ENCODE measurements around the gene MISP. TPM values are rescaled to one million over a fixed set of nuclear protein-coding genes. Genes with fewer than 3 reads are reported as not detected.

The MISP gene
- total and polyA plus RNA-seq, 2 of the 13 experiments (the other 11 are each of a cell fraction or from before 2014, with no cell fraction given), result 0.67 to 1.3 TPM

DNA sequence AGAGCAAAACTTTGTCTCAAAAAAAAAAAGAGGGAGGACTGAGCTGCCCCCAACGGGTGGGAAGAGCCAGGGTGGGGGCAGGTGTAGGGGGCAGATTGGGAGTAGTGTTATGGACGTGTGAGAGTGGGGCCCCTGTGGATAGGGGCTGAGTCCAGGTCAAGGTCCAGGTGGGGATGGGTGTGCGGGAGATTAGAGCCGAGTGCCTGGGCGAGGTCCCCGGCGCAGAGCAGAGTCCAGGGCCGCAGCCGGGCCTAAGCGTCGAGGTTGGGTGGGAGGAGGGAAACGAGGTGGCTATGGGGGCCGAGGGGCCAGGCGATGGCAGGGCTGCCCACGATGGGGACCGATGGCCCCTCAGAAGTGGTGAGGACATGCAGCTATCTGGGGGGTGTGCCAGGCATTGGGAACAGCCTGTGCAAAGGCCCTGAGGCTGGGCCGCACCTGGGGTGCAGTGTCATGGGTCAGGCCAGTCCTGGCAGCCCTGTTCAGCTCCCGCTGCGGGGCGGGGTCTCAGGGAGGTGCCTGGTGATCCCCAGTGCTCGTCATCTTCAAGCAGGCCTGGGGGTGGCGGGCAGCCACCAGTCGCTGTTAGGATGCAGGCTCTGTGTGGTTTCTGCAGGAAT is 12.3 kb upstream of the MISP start (continued):
- TF ChIP-seq SPEN (CRISPR knock-in tag; IDR thresholded peaks at IDR 0.05; ENCODE audit: low read depth) (peak; percentile 66), RXRB (CRISPR knock-in tag; IDR thresholded peaks at IDR 0.05; ENCODE audit: borderline replicate concordance) (peak; percentile 91), ZBTB20 (CRISPR knock-in tag; IDR thresholded peaks at IDR 0.05; ENCODE audit: borderline replicate concordance, low read depth) (peak; percentile 72), ZKSCAN8 (CRISPR knock-in tag; IDR thresholded peaks at IDR 0.05; ENCODE audit: borderline replicate concordance) (peak; percentile 93; the same call in 1 of the 2 replicates), ZNF232 (CRISPR knock-in tag; IDR thresholded peaks at IDR 0.05; ENCODE audit: borderline replicate concordance) (peak; percentile 81; the same call in 1 of the 2 replicates), MIER2 (CRISPR knock-in tag; IDR thresholded peaks at IDR 0.05) (peak; percentile 52; the same call in 1 of the 2 replicates), ZNF326 (CRISPR knock-in tag; IDR thresholded peaks at IDR 0.05; ENCODE audit: borderline replicate concordance) (no peak), SIX4 (CRISPR knock-in tag; IDR thresholded peaks at IDR 0.05) (peak; percentile 43; the same call in 1 of the 2 replicates), FOXJ3 (CRISPR knock-in tag; IDR thresholded peaks at IDR 0.05; ENCODE audit: borderline replicate concordance) (peak; percentile 24; the same call in 1 of the 2 replicates), RAD21 (CRISPR knock-in tag; IDR thresholded peaks at IDR 0.05) (peak; percentile 72), ZBTB7A (CRISPR knock-in tag; IDR thresholded peaks at IDR 0.05) (peak; percentile 96), HNRNPH1 (optimal IDR thresholded peaks at IDR 0.05; ENCODE audit: low read depth, low read length) (no peak), ZSCAN21 (CRISPR knock-in tag; IDR thresholded peaks at IDR 0.05; ENCODE audit: borderline replicate concordance) (peak; percentile 85), ZNF792 (CRISPR knock-in tag; IDR thresholded peaks at IDR 0.05) (peak; percentile 87), FOXK2 (IDR thresholded peaks at IDR 0.05) (peak; percentile 33; the same call in 1 of the 2 replicates), KDM3A (CRISPR knock-in tag; IDR thresholded peaks at IDR 0.05; ENCODE audit: low read depth) (peak; percentile 80; the same call in 1 of the 2 replicates), ZMYM4 (CRISPR knock-in tag; IDR thresholded peaks at IDR 0.05) (peak; percentile 60)
- TF ChIP-seq, protein P1, sequence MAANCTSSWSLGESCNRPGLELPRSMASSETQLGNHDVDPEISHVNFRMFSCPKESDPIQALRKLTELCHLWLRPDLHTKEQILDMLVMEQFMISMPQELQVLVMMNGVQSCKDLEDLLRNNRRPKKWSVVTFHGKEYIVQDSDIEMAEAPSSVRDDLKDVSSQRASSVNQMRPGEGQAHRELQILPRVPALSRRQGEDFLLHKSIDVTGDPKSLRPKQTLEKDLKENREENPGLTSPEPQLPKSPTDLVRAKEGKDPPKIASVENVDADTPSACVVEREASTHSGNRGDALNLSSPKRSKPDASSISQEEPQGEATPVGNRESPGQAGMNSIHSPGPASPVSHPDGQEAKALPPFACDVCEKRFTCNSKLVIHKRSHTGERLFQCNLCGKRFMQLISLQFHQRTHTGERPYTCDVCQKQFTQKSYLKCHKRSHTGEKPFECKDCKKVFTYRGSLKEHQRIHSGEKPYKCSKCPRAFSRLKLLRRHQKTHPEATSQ (CRISPR knock-in tag; IDR thresholded peaks at IDR 0.05; ENCODE audit: borderline replicate concordance), result peak; percentile 87; the same call in 1 of the 2 replicates
- TF ChIP-seq, protein P2, sequence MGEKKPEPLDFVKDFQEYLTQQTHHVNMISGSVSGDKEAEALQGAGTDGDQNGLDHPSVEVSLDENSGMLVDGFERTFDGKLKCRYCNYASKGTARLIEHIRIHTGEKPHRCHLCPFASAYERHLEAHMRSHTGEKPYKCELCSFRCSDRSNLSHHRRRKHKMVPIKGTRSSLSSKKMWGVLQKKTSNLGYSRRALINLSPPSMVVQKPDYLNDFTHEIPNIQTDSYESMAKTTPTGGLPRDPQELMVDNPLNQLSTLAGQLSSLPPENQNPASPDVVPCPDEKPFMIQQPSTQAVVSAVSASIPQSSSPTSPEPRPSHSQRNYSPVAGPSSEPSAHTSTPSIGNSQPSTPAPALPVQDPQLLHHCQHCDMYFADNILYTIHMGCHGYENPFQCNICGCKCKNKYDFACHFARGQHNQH (CRISPR knock-in tag; IDR thresholded peaks at IDR 0.05), result peak; percentile 91
- TF ChIP-seq, protein P3, sequence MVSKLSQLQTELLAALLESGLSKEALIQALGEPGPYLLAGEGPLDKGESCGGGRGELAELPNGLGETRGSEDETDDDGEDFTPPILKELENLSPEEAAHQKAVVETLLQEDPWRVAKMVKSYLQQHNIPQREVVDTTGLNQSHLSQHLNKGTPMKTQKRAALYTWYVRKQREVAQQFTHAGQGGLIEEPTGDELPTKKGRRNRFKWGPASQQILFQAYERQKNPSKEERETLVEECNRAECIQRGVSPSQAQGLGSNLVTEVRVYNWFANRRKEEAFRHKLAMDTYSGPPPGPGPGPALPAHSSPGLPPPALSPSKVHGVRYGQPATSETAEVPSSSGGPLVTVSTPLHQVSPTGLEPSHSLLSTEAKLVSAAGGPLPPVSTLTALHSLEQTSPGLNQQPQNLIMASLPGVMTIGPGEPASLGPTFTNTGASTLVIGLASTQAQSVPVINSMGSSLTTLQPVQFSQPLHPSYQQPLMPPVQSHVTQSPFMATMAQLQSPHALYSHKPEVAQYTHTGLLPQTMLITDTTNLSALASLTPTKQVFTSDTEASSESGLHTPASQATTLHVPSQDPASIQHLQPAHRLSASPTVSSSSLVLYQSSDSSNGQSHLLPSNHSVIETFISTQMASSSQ (IDR thresholded peaks at IDR 0.05; ENCODE audit: low read depth), result peak; percentile 57; the same call in 1 of the 2 replicates
- TF ChIP-seq, protein P3 (CRISPR knock-in tag; IDR thresholded peaks at IDR 0.05; ENCODE audit: borderline replicate concordance), result peak; percentile 75; the same call in 1 of the 2 replicates

All from HepG2 (cell line).